SKM-1 treated with dmso at 0.1 percent for 144 hours (cell line): ENCODE measurements around the gene ATPAF1.
"Not testable (repeated sequence)": the region's sequence is repeated elsewhere in the genome, so short reads cannot be mapped to it uniquely, and the experiment has no call there.

Source experiments
- DNase-seq: peaks from one replicate; lab custom pipeline; 2025; ENCODE audit not compliant: unreplicated experiment; lab: John Stamatoyannopoulos, UW

ATPAF1 gene, protein sequence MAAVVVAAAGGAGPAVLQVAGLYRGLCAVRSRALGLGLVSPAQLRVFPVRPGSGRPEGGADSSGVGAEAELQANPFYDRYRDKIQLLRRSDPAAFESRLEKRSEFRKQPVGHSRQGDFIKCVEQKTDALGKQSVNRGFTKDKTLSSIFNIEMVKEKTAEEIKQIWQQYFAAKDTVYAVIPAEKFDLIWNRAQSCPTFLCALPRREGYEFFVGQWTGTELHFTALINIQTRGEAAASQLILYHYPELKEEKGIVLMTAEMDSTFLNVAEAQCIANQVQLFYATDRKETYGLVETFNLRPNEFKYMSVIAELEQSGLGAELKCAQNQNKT

GRCh38 chr1:46667782-46668760 is at the start of gene ATPAF1:
Gene ATPAF1 (minus strand): TSS chr1:46668364. CDS start chr1:46668322, 42 bp downstream.
- DNase-seq, result peak; percentile 44

DNA sequence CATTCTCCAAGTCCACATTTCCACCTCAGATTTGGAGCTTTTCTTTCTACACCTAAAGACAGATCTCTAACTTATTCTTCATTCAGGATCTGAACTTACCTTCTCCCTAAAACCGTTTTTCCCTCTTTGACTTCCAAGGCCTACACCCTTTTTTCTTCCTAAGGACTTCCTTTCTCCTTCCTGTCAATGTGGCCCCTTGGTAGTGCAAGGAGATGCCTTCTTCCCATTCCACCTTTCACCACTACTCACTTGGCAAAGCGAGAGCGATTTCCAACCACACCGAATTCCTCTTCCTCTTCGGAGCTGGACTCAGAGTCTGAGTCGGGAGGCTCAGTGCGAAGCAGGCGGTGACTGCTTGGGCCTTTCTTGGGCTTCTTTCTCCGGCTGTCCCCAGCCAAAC is 49.5 kb upstream of the ATPAF1 start:
- DNase-seq, result no peak

GRCh38 chr1:46714976-46715375 is 46.8 kb upstream of the ATPAF1 start:
- DNase-seq, result no peak

DNA sequence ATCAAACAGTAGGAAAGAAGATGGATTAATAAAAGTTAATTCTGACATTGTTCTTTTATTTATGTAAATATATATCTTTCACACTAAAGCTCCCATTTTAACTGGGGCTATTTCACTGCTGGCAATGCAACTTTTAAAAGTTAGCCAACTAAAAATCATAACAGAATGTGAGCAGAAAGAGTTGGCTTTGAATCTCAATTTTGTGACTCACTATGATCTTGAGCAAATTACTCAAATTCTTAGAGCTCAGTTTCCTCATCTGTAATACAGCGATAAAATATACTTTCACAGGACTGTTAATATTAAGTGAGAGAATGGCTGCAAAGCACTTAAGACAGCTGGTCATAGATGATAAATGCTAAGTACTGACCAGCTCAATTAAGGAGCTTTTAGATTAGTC is 40.0 kb upstream of the ATPAF1 start:
- DNase-seq, result no peak

- no peak for DNase-seq
Measured at GRCh38 chr1:46705408-46705807, 37.2 kb upstream of the ATPAF1 start.

DNA sequence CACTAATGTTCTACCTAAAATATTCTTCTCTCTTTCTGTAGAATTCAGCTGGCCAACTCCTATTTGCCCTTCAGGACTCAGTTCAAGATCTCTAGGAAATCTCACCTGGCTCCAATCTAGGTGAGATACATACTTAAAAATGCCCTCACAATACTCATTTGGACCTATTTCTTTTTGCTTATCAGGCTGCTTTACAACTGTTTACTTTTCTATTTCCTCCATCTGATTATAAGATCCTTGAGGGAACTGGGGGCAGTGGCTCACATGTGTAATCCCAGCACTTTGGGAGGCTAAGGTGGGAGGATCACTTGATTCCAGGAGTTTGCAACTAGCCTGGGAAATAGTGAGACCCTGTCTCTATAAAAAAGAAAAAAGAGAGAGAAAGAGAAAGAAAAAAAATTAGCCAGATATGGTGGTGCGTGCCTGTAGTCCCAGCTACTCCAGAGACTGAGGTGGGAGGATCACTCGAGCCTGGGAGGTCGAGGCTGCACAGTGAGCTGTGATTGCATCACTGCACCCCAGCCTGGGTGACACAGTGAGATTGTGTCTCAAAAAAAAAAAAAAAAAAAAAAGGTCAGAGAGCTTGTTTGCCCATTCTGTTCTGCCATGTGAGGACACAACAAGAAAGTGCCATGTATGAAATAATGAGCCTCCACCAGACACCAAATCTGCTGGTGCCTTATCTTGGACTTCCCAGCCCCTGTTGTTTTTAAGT is 35.9 kb upstream of the ATPAF1 start:
- no peak for DNase-seq

DNA sequence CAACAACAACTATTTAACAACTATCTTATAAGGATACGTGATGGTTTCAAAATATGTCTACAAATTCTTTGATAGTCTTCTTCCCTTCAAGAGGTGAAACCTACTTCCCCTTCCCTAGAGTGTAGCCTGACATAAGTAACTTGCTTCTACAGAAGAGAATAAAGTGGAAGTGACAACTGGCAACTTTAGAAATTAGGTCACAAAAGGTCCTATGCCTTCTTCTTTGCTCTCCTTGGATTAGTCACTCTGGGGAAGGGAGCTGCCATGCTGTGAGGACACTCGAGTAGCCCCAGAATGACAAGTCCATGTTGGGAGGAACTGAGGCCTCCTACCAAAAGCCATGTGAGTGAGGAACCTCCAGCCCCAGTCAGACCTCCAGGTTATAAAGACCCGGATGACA is 31.5 kb upstream of the ATPAF1 start:
- peak; percentile 54 for DNase-seq

- no peak for DNase-seq
Measured at GRCh38 chr1:46697053-46697452, 28.9 kb upstream of the ATPAF1 start.

DNA sequence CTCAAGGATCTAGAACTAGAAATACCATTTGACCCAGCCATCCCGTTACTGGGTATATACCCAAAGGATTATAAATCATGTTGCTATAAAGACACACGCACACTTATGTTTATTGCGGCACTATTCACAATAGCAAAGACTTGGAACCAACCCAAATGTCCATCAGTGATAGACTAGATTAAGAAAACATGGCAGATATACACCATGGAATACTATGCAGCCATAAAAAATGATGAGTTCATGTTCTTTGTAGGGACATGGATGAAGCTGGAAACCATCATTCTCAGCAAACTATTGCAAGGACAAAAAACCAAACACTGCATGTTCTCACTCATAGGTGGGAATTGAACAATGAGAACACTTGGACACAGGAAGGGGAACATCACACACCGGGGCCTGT is 26.5 kb upstream of the ATPAF1 start:
- DNase-seq, result not testable (repeated sequence)

- no peak for DNase-seq
Measured at GRCh38 chr1:46692811-46693770, 24.9 kb upstream of the ATPAF1 start.

- DNase-seq, result no peak
Measured at GRCh38 chr1:46691997-46692790, 24.0 kb upstream of the ATPAF1 start.

DNA sequence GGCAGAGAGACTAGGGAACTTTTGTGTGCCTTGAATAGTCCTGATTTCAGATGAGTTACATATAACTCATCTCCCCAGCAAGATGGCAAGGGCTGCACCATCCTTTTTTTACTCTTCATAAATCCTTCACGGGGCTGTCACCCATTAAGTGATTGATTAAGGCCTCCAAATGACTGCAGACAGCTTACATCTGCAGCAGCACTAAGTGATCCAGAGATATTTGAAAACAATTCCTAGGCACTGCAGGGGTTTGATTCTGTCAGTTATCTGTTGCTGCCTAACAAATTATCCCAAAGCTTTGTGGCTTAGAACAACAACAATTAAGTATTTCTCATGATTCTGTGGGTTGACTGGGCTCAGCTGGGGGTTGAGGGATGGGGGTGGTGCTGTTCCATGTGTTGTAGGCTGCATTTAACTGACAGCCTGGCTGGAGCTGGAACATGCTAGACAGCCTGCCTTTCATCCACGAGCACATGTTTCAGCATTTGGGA is 22.8 kb upstream of the ATPAF1 start:
- no peak for DNase-seq

GRCh38 chr1:46689897-46690296 is 21.7 kb upstream of the ATPAF1 start:
- DNase-seq, result no peak

- no peak for DNase-seq
Measured at GRCh38 chr1:46689356-46689755, 21.2 kb upstream of the ATPAF1 start.

GRCh38 chr1:46687921-46688509 is 19.9 kb upstream of the ATPAF1 start:
- DNase-seq, result no peak

DNA sequence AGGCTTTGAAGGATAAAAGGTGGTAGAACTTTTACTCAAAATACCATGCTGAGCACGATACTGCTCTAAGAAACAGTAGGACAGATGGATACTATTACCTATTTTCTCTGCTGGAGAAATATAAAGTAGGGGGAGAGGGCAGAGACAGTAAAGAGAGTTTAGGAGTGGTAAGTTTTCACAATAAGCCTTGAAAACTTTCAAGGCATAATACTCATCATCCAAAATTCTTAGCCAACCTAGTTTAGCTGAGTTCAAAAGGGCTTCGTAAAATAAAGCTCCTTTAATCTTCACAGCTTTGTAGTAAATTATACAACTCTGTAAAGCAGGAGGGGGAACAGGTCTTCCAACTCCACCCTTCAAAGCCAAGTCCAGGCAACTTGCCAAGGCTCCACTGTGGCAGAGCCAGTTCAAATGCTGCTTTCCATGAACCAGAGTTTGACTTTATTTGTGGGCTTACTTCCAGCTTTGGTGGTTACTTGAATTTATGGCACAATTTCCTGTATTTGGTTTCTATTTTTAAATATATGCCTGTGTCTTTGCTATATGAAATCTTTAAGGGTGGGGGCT is 19.0 kb upstream of the ATPAF1 start:
- DNase-seq, result no peak

GRCh38 chr1:46686255-46686654 is 18.1 kb upstream of the ATPAF1 start:
- DNase-seq, result no peak

DNA sequence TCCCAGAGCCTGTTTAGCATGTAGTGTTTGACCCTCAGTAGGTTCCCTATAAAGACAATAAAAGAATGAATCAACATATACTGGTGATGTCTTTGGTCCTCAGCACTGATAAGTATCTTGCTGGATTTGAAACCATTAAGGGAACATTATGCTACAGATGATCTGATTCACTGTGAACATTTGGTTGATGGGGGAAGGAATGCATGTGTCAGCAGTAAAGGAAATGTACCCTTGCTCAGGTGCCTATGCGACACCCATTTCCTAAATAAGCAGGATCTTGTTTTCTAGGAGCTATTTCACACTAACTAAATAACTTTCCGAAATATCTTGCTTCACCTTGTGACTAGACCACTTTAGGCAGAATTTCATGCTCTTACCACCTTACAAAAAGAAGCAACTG is 16.5 kb upstream of the ATPAF1 start:
- DNase-seq, result no peak

GRCh38 chr1:46682064-46682463 is 13.9 kb upstream of the ATPAF1 start:
- no peak for DNase-seq
